H1 (cell line): Measurements from ENCODE around the gene TMEM212. TPM values are rescaled to one million over a fixed set of nuclear protein-coding genes. Genes with fewer than 3 reads are reported as not detected.

Experiments used
- ASH2L ChIP-seq: fragments of 200-600, 300-600 bp; sonication (generic); IDR thresholded peaks from one replicate; pipeline ENCODE4 v1.7.1; 2017; ENCODE audit warnings: low read length
- CHD7 ChIP-seq: fragments of 300-600 bp; sonication (generic); IDR thresholded peaks from 2 replicates; pipeline ENCODE4 v1.7.1; 2012; ENCODE audit warnings: low read length, moderate library complexity, mild to moderate bottlenecking, inconsistent platforms; ENCODE audit not compliant: insufficient replicate concordance
- CREB1 ChIP-seq: IDR thresholded peaks from 2 replicates; pipeline ENCODE4 v1.6.1; 2012; ENCODE audit warnings: inconsistent platforms
- EP300 ChIP-seq, 2 experiments: IDR thresholded peaks; 1 replicate in 1 of 2; 2 replicates in 1 of 2; pipeline ENCODE4 v1.6.1; 2011 to 2012; ENCODE audit warnings: low read depth in 2 of 2, low read length in 2 of 2, mild to moderate bottlenecking in 2 of 2, borderline replicate concordance in 1 of 2, inconsistent platforms in 1 of 2, moderate library complexity in 1 of 2
- EZH2 ChIP-seq: fragments of 200-600 bp; sonication (generic); IDR thresholded peaks from 2 replicates; pipeline ENCODE4 v1.7.1; 2012; ENCODE audit warnings: low read depth, mild to moderate bottlenecking, moderate library complexity, low read length, inconsistent platforms; ENCODE audit not compliant: severe bottlenecking
- HDAC6 ChIP-seq: IDR thresholded peaks from one replicate; pipeline ENCODE4 v1.7.1; 2012; ENCODE audit warnings: low read depth, mild to moderate bottlenecking, inconsistent platforms, low read length, moderate library complexity
- NRF1 ChIP-seq: IDR thresholded peaks from 2 replicates; pipeline ENCODE4 v1.6.1; 2011; ENCODE audit warnings: mild to moderate bottlenecking, low read depth, low read length, improper control_type of control experiment
- POLR2A ChIP-seq, 2 experiments: IDR thresholded peaks; 1 replicate in 1 of 2; 2 replicates in 1 of 2; pipeline ENCODE4 v1.6.1; 2011; ENCODE audit warnings: low read depth in 2 of 2, low read length in 2 of 2, mild to moderate bottlenecking in 2 of 2; ENCODE audit errors: control extremely low read depth in 1 of 2
- RAD21 ChIP-seq, 2 experiments: IDR thresholded peaks in 1 of 2; conservative IDR thresholded peaks in 1 of 2; 2 replicates each; pipeline ENCODE4 v1.6.1; 2011; ENCODE audit warnings: low read depth in 2 of 2, low read length in 2 of 2, improper control_type of control experiment in 1 of 2, inconsistent platforms in 1 of 2, mild to moderate bottlenecking in 1 of 2, moderate library complexity in 1 of 2
- SIRT6 ChIP-seq: IDR thresholded peaks from one replicate; pipeline ENCODE4 v1.7.1; 2012; ENCODE audit warnings: low read length, inconsistent platforms
- TAF1 ChIP-seq: IDR thresholded peaks from 2 replicates; pipeline ENCODE4 v1.6.1; 2011; ENCODE audit warnings: mild to moderate bottlenecking, low read depth, low read length
- TEAD4 ChIP-seq: IDR thresholded peaks from 2 replicates; pipeline ENCODE4 v1.6.1; 2012; ENCODE audit warnings: low read depth, low read length, inconsistent platforms, mixed read lengths
- YY1 ChIP-seq: IDR thresholded peaks from 2 replicates; pipeline ENCODE4 v1.6.1; 2011; ENCODE audit warnings: low read depth, mild to moderate bottlenecking, low read length
- polyA plus RNA-seq, 7 experiments: library from polyadenylated mRNA; depleted of rRNA in 3 of 7; stranded (reverse) in 5 of 7; unstranded in 2 of 7; fragments of >200 nt in 5 of 7; fragments of 200-250 nt in 2 of 7; gene quantifications; 1 replicate in 5 of 7; 2 replicates in 1 of 7; 4 replicates in 1 of 7; pipeline versions ENCODE4 v1.2.1 to v1.2.3, GENCODE V29; 2011 to 2013; ENCODE audit warnings: missing spikeins in 2 of 7, mixed read lengths in 2 of 7
- total RNA-seq: library from RNA; stranded (reverse); fragmentation: NEBNext Ultra II Directional; extraction: Animal tissue kit (Norgen Biotek cat#: 25700); gene quantifications from 2 replicates; pipeline ENCODE4 v1.2.1, GENCODE V29; 2021

TMEM212 gene
- total and polyA plus RNA-seq, 2 of the 8 experiments (the other 6 are each of a cell fraction or from before 2014, with no cell fraction given): not detected

GRCh38 chr3:171839270-171839669 lies 3.9 kb upstream of the TMEM212 start (continued):
- TF ChIP-seq CHD7 (no peak), YY1 (no peak), TAF1 (no peak), RAD21 (IDR thresholded peaks at IDR 0.05 in 1 of 2, conservative IDR thresholded peaks at IDR 0.05 in 1 of 2; ENCODE audit: low read depth in 2 of 2, low read length in 2 of 2) (no peak), TEAD4 (no peak), SIRT6 (no peak), CREB1 (no peak), EP300 (IDR thresholded peaks at IDR 0.05; ENCODE audit: borderline replicate concordance in 1 of 2, low read depth in 2 of 2, low read length in 2 of 2) (no peak), POLR2A (IDR thresholded peaks at IDR 0.05; ENCODE audit: control extremely low read depth in 1 of 2, low read depth in 2 of 2, low read length in 2 of 2) (no peak), NRF1 (no peak), EZH2 (no peak), ASH2L (no peak), HDAC6 (no peak)
